OCI-LY7 (cell line): ENCODE measurements around the gene CNTN5. TPM values are rescaled to one million over a fixed set of nuclear protein-coding genes. Genes with fewer than 3 reads are reported as not detected.

Source experiments
- BruUV-seq: library from RNA; stranded (reverse); fragments of 400-500 nt; replicated peaks from 2 replicates; lab custom pipeline; 2021; lab: Mats Ljungman, UMichigan
- CTCF ChIA-PET: fragments of 300-600 bp; sonication (Branson Sonifier 250); formaldehyde crosslinking; loops from one replicate; lab custom pipeline; 2022; ENCODE audit warnings: antibody characterized with exemption; ENCODE audit not compliant: unreplicated experiment; lab: Charles Lee
- POLR2A ChIA-PET: fragments of 300-600 bp; sonication (Branson Sonifier 250); formaldehyde crosslinking; loops from one replicate; lab custom pipeline; 2022; ENCODE audit warnings: antibody characterized with exemption; lab: Charles Lee
- DNase-seq: peaks from one replicate; pipeline ENCODE4 v3.0.0-alpha.2; 2015; ENCODE audit warnings: low spot score
- H2AFZ ChIP-seq: fragments of 200-600 bp; sonication (generic), shearing (Covaris generic); 2 replicates; pipeline ENCODE4 v1.6.1; 2014; ENCODE audit warnings: mild to moderate bottlenecking, antibody characterized with exemption, low read length, moderate library complexity
- H3K27ac ChIP-seq: fragments of 200-600 bp; sonication (generic); 2 replicates; pipeline ENCODE4 v1.5.1; 2014; ENCODE audit warnings: mixed run types, low read depth, mild to moderate bottlenecking, moderate library complexity, low read length, inconsistent platforms; ENCODE audit not compliant: poor library complexity, severe bottlenecking
- H3K36me3 ChIP-seq: fragments of 200-600 bp; sonication (generic); 2 replicates; pipeline ENCODE4 v1.6.1; 2014; ENCODE audit warnings: mild to moderate bottlenecking, antibody characterized with exemption, low read length, moderate library complexity, mixed read lengths; ENCODE audit not compliant: insufficient read depth
- H3K4me1 ChIP-seq: fragments of 200-600 bp; sonication (generic); 2 replicates; pipeline ENCODE4 v1.5.1; 2014; ENCODE audit warnings: mild to moderate bottlenecking, low read length; ENCODE audit not compliant: insufficient read depth, poor library complexity, severe bottlenecking
- H3K4me2 ChIP-seq: fragments of 200-600 bp; sonication (generic); 2 replicates; pipeline ENCODE4 v1.6.1; 2014; ENCODE audit warnings: mild to moderate bottlenecking, low read length
- H3K4me3 ChIP-seq: fragments of 200-600 bp; sonication (generic); 2 replicates; pipeline ENCODE4 v1.5.1; 2014; ENCODE audit warnings: mild to moderate bottlenecking, low read depth, low read length; ENCODE audit not compliant: poor library complexity, severe bottlenecking
- H3K79me2 ChIP-seq: fragments of 200-600 bp; sonication (generic); 2 replicates; pipeline ENCODE4 v1.6.1; 2016; ENCODE audit warnings: low read depth, mild to moderate bottlenecking, low read length, moderate library complexity, mixed read lengths; ENCODE audit not compliant: insufficient read depth
- H3K9me2 ChIP-seq: fragments of 200-600 bp; sonication (generic); 2 replicates; pipeline ENCODE4 v1.6.1; 2016; ENCODE audit warnings: mild to moderate bottlenecking, low read length, mixed read lengths; ENCODE audit not compliant: insufficient read depth
- H3K9me3 ChIP-seq: fragments of 200-600 bp; sonication (generic); 2 replicates; pipeline ENCODE4 v1.6.1; 2014; ENCODE audit warnings: mild to moderate bottlenecking, mixed run types, low read length, mixed read lengths
- H4K20me1 ChIP-seq: fragments of 200-600 bp; sonication (generic); 2 replicates; pipeline ENCODE4 v1.6.1; 2014; ENCODE audit warnings: mild to moderate bottlenecking, antibody characterized with exemption, low read length, moderate library complexity, mixed read lengths; ENCODE audit not compliant: insufficient read depth
- CTCF ChIP-seq: fragments of 200-600 bp; sonication (generic); conservative IDR thresholded peaks from 2 replicates; pipeline ENCODE4 v1.5.1; 2014; ENCODE audit warnings: mild to moderate bottlenecking, antibody characterized with exemption, low read length, moderate library complexity, mixed read lengths
- EZH2phosphoT487 ChIP-seq: fragments of 200-600 bp; sonication (generic); IDR thresholded peaks from 2 replicates; pipeline ENCODE4 v1.6.1; 2018; ENCODE audit warnings: low read depth, borderline replicate concordance, mild to moderate bottlenecking, mixed run types, antibody characterized with exemption, low read length, moderate library complexity, mixed read lengths
- intact Hi-C: fragments of 100-400 bp; cut with micrococcal nuclease; formaldehyde crosslinking; loops from one replicate; pipeline ENCODE4 v1.10.0; 2022; ENCODE audit not compliant: unreplicated experiment
- total RNA-seq, 2 experiments: library from RNA; depleted of rRNA in 1 of 2; stranded (reverse); fragments of >200 nt in 1 of 2; shearing (Covaris generic) in 1 of 2; gene quantifications; 2 replicates each; pipeline ENCODE4 v1.2.3, GENCODE V29; 2014 to 2022

CNTN5 gene
- total RNA-seq, 2 experiments from 2014 or later, result not detected

GRCh38 chr11:99742501-99742900 lies 721.8 kb downstream of the CNTN5 start:
- POLR2A ChIA-PET, result no interaction called here
- H2AFZ ChIP-seq, result no peak overlapping the region

GRCh38 chr11:99759787-99760186 lies 739.0 kb downstream of the CNTN5 start:
- no peaks in the 10 kb centered on the region for H3K36me3 ChIP-seq
- BruUV-seq, result no TSS peak
- no peak for DNase-seq
- no peak overlapping the region for H3K27ac ChIP-seq
- intact Hi-C loops, result no loop called here
- H3K79me2 ChIP-seq, result no peaks in the 10 kb centered on the region
- POLR2A ChIA-PET, result no interaction called here
- CTCF ChIA-PET, result no interaction called here
- no peaks in the 10 kb centered on the region for H4K20me1 ChIP-seq
- no peaks in the 10 kb centered on the region for H3K9me3 ChIP-seq
- no peak overlapping the region for H2AFZ ChIP-seq
- H3K4me3 ChIP-seq, result no peak overlapping the region
- TF ChIP-seq CTCF, result no peak
- no peak for TF ChIP-seq EZH2phosphoT487
- H3K9me2 ChIP-seq, result no peaks in the 10 kb centered on the region
- no peak overlapping the region for H3K4me2 ChIP-seq
- no peaks in the 10 kb centered on the region for H3K4me1 ChIP-seq

More at GRCh38 chr11:99742501-99742900, 721.8 kb downstream of the CNTN5 start:
- no peak overlapping the region for H3K27ac ChIP-seq
- no peaks in the 10 kb centered on the region for H4K20me1 ChIP-seq
- H3K4me2 ChIP-seq, result no peak overlapping the region
- no peaks in the 10 kb centered on the region for H3K9me3 ChIP-seq
- no TSS peak for BruUV-seq
- CTCF ChIA-PET, result no interaction called here
- H3K36me3 ChIP-seq, result no peaks in the 10 kb centered on the region
- intact Hi-C loops, result no loop called here
- no peaks in the 10 kb centered on the region for H3K9me2 ChIP-seq
- no peak overlapping the region for H3K4me3 ChIP-seq
- no peaks in the 10 kb centered on the region for H3K79me2 ChIP-seq
- H3K4me1 ChIP-seq, result no peaks in the 10 kb centered on the region
- no peak for DNase-seq
- TF ChIP-seq CTCF (no peak), EZH2phosphoT487 (no peak)

GRCh38 chr11:99766811-99767210 lies 746.1 kb downstream of the CNTN5 start:
- ChIA-PET POLR2A (no interaction called here), CTCF (no interaction called here)
- no peaks in the 10 kb centered on the region for H3K36me3 ChIP-seq
- intact Hi-C loops, result no loop called here
- H4K20me1 ChIP-seq, result no peaks in the 10 kb centered on the region
- TF ChIP-seq EZH2phosphoT487 (no peak), CTCF (no peak)
- H2AFZ ChIP-seq, result no peak overlapping the region
- no TSS peak for BruUV-seq
- no peaks in the 10 kb centered on the region for H3K9me2 ChIP-seq
- H3K4me2 ChIP-seq, result no peak overlapping the region
- H3K27ac ChIP-seq, result no peak overlapping the region
- no peaks in the 10 kb centered on the region for H3K4me1 ChIP-seq
- no peak overlapping the region for H3K4me3 ChIP-seq
- no peaks in the 10 kb centered on the region for H3K9me3 ChIP-seq
- no peaks in the 10 kb centered on the region for H3K79me2 ChIP-seq
- no peak for DNase-seq
